Panc1 (cell line): ENCODE results near the gene PLIN5.

Experiments
- CTCF ChIP-seq: fragments of 450-650 bp; IDR thresholded peaks from 2 replicates; pipeline ENCODE4 v1.5.1; 2017; ENCODE audit warnings: mild to moderate bottlenecking
- POLR2AphosphoS5 ChIP-seq: IDR thresholded peaks from 2 replicates; pipeline ENCODE4 v1.6.1; 2012; ENCODE audit warnings: mild to moderate bottlenecking, low read depth, low read length, moderate library complexity
- TCF7L2 ChIP-seq: IDR thresholded peaks from 2 replicates; pipeline ENCODE4 v1.6.1; 2011; ENCODE audit warnings: mild to moderate bottlenecking, low read depth, low read length, inconsistent platforms

GRCh38 chr19:4575267-4576015 lies 40.4 kb upstream of the PLIN5 start:
- TF ChIP-seq CTCF (no peak), TCF7L2 (no peak), POLR2AphosphoS5 (no peak)
